Skeletal muscle tissue (tissue), 4 donors: ENCODE measurements around the gene C2CD3. TPM values are rescaled to one million over a fixed set of nuclear protein-coding genes. Genes with fewer than 3 reads are reported as not detected.
"Not testable (repeated sequence)": the region's sequence is repeated elsewhere in the genome, so short reads cannot be mapped to it uniquely, and the experiment has no call there.

ENCODE experiments used
- H3K27ac ChIP-seq: one replicate; pipeline ENCODE4 v1.7.0; 2013; ENCODE audit warnings: mild to moderate bottlenecking, low read depth, low read length, inconsistent platforms
- H3K27me3 ChIP-seq, 3 donors: one replicate each; pipeline ENCODE4 v1.7.0; 2013; ENCODE audit warnings: low read length in 3 of 3; ENCODE audit not compliant: control insufficient read depth in 3 of 3, insufficient read depth in 3 of 3
- H3K36me3 ChIP-seq, 3 donors: one replicate each; pipeline ENCODE4 v1.7.0; 2013; ENCODE audit warnings: low read length in 3 of 3; ENCODE audit not compliant: control insufficient read depth in 3 of 3, insufficient read depth in 3 of 3
- H3K4me1 ChIP-seq, 3 donors: one replicate each; pipeline ENCODE4 v1.7.0; 2013; ENCODE audit warnings: low read length in 3 of 3, mild to moderate bottlenecking in 3 of 3; ENCODE audit not compliant: control insufficient read depth in 3 of 3, insufficient read depth in 3 of 3
- H3K4me3 ChIP-seq, 3 donors: one replicate each; pipeline ENCODE4 v1.7.0; 2013; ENCODE audit warnings: low read length in 3 of 3
- H3K9ac ChIP-seq, 3 donors: one replicate each; pipeline ENCODE4 v1.7.0; 2013; ENCODE audit warnings: low read length in 3 of 3, mild to moderate bottlenecking in 3 of 3, moderate library complexity in 2 of 3, low read depth in 1 of 3
- H3K9me3 ChIP-seq, 3 donors: one replicate each; pipeline ENCODE4 v1.7.0; 2013; ENCODE audit warnings: low read length in 3 of 3; ENCODE audit not compliant: control insufficient read depth in 3 of 3
- total RNA-seq: library from RNA; depleted of rRNA; stranded (reverse); fragments of >200 nt; gene quantifications from one replicate; pipeline ENCODE4 v1.2.3, GENCODE V29; 2014
- donor health status: Osteomylitis.

The C2CD3 gene
- total RNA-seq, 1 donor from 2014 or later: 13.6 TPM

DNA sequence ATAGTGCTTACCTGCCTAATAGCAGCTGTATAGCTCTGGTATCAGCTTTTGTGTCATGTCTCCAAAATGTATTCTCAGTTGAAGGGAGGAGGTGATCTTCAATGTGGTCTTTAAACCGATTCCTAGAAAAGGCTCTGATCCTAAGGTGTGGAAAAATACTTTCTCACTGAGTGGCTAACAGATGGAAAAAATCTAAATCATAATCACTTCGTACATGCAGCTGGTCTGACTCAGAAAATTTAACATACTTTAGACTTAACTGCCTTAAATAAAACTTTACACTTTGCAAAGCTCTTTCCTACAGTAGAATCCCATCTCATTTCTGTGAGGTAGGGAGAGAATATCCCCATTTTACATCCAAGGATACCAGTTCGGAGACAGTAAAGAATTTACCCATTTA lies 38.0 kb downstream of the C2CD3 start:
- no peak overlapping the region for H3K4me3 ChIP-seq
- H3K4me1 ChIP-seq: peaks cover 0 to 3% (median under 1%) of the 10 kb centered on the region in 3 donors
- H3K9me3 ChIP-seq: no peaks in the 10 kb centered on the region
- no peaks in the 10 kb centered on the region for H3K27me3 ChIP-seq
- peaks cover 0 to 24% (median 3%) of the 10 kb centered on the region in 3 donors for H3K36me3 ChIP-seq
- no peak overlapping the region for H3K27ac ChIP-seq
- H3K9ac ChIP-seq: no peak overlapping the region

DNA sequence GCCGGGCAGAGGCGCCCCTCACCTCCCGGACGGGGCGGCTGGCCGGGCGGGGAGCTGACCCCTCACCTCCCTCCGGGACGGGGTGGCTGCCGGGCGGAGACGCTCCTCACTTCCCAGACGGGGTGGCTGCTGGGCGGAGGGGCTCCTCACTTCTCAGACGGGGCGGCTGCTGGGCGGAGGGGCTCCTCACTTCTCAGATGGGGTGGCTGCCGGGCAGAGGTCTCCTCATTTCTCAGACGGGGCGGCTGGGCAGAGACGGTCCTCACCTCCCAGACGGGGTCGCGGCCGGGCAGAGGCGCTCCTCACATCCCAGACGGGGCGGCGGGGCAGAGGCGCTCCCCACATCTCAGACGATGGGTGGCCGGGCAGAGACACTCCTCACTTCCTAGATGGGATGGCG lies 41.7 kb downstream of the C2CD3 start:
- H3K4me3 ChIP-seq, H3K27ac ChIP-seq, H3K9me3 ChIP-seq, H3K4me1 ChIP-seq, H3K9ac ChIP-seq, H3K27me3 ChIP-seq: not testable (repeated sequence)
- peaks cover 0 to 18% (median 3%) of the 10 kb centered on the region in 3 donors for H3K36me3 ChIP-seq

- H3K27me3 ChIP-seq: no peaks in the 10 kb centered on the region
- H3K4me3 ChIP-seq: no peak overlapping the region
- no peaks in the 10 kb centered on the region for H3K4me1 ChIP-seq
- peaks cover 0 to 6% (median 0%) of the 10 kb centered on the region in 3 donors for H3K36me3 ChIP-seq
- no peak overlapping the region for H3K9ac ChIP-seq
- H3K9me3 ChIP-seq: no peaks in the 10 kb centered on the region
- H3K27ac ChIP-seq: no peak overlapping the region
These were observed 47.8 kb downstream of the C2CD3 start for GRCh38 chr11:74123008-74123448.

DNA sequence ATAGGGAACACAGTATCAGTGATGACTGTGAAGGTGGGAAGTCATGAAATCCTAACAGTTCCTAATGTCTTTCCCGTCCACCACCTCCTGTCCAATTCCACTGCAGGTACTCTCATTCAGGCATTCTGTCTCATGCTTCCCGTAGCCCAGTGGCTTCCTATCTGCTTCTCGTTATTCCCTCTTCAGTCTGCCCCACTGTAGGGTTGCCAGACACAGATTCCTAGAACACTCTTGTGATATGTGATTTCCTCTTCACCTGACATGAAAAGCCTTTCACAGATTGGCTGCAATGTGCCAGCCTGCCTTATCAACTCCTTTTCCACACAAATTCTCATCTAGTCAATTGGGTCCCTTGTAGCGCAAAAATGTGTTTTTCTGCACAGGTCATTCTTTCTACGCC lies 49.0 kb downstream of the C2CD3 start:
- Histone ChIP-seq H3K9me3 (no peaks in the 10 kb centered on the region), H3K4me3 (no peak overlapping the region), H3K36me3 (peaks cover 0 to 10% (median 0%) of the 10 kb centered on the region in 3 donors), H3K4me1 (no peaks in the 10 kb centered on the region), H3K9ac (no peak overlapping the region), H3K27me3 (no peaks in the 10 kb centered on the region), H3K27ac (no peak overlapping the region)

- H3K9ac ChIP-seq, H3K27me3 ChIP-seq, H3K9me3 ChIP-seq, H3K4me3 ChIP-seq, H3K27ac ChIP-seq, H3K4me1 ChIP-seq, H3K36me3 ChIP-seq: not testable (repeated sequence)
These were observed 50.4 kb downstream of the C2CD3 start for GRCh38 chr11:74120260-74121035.

DNA sequence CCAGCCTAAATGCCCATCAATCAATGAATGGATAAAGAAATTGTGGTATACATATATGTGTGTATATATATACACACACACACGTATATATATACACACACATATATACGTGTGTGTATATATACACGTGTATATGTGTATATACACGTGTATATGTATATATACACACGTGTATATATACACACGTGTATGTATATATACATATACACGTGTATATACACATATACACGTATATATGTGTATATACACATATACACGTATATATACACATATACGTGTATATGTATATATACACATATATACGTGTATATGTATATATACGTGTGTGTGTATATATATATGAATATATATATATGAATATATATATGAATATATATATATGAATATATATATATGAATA lies 54.1 kb downstream of the C2CD3 start:
- Histone ChIP-seq H3K36me3 (peaks cover 7 to 17% (median 9%) of the 10 kb centered on the region in 3 donors), H3K27me3 (no peaks in the 10 kb centered on the region), H3K4me3 (no peak overlapping the region), H3K9ac (no peak overlapping the region), H3K9me3 (no peaks in the 10 kb centered on the region), H3K4me1 (no peaks in the 10 kb centered on the region), H3K27ac (no peak overlapping the region)

DNA sequence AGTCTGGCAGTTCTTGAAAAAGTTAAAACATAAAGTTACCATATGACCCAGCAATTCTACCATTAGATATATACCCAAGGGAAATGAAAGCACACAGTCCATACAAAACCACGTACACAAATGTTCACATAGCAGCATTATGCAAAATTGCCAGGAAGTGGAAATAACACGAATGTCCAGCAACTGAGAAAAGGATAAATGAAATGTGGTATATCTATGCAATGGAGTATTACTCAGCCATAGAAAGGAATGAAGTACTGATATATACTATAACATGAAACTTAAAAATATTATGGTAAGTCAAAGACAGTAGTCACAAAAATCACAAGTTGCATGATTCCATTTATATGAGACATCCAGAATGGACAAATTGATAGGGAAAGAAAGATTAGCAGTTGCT lies 57.9 kb downstream of the C2CD3 start:
- Histone ChIP-seq H3K27me3 (no peaks in the 10 kb centered on the region), H3K9me3 (no peaks in the 10 kb centered on the region), H3K36me3 (peaks cover 7 to 18% (median 9%) of the 10 kb centered on the region in 3 donors), H3K4me3 (no peak overlapping the region), H3K9ac (no peak overlapping the region), H3K27ac (no peak overlapping the region), H3K4me1 (no peaks in the 10 kb centered on the region)

DNA sequence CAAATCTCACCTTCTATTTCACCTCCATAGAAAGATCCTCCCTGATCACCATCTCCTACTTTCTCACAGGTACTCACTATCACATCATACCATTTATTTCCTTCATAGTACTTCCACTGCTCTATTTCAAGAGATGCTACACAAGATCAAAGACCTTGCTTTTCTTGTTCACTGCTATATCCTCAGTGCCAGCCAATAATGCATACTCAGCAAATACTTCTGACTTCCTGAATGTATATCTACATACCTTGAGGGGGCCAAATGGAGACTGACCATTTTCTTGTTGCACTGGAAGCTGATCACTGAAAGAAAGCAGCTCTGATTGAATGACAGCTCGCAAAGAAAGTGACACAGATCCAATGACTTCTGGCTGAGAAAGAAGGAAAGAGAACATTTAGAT lies 64.7 kb downstream of the C2CD3 start:
- no peaks in the 10 kb centered on the region for H3K9me3 ChIP-seq
- H3K27me3 ChIP-seq: no peaks in the 10 kb centered on the region
- no peak overlapping the region for H3K4me3 ChIP-seq
- H3K27ac ChIP-seq: no peak overlapping the region
- peaks cover 9 to 27% (median 26%) of the 10 kb centered on the region in 3 donors for H3K36me3 ChIP-seq
- H3K4me1 ChIP-seq: no peaks in the 10 kb centered on the region
- no peak overlapping the region for H3K9ac ChIP-seq

GRCh38 chr11:74102321-74102720 lies 68.5 kb downstream of the C2CD3 start:
- Histone ChIP-seq H3K9me3 (no peaks in the 10 kb centered on the region), H3K27ac (no peak overlapping the region), H3K4me1 (no peaks in the 10 kb centered on the region), H3K27me3 (no peaks in the 10 kb centered on the region), H3K4me3 (no peak overlapping the region), H3K36me3 (peaks cover 13 to 39% (median 29%) of the 10 kb centered on the region in 3 donors), H3K9ac (no peak overlapping the region)

DNA sequence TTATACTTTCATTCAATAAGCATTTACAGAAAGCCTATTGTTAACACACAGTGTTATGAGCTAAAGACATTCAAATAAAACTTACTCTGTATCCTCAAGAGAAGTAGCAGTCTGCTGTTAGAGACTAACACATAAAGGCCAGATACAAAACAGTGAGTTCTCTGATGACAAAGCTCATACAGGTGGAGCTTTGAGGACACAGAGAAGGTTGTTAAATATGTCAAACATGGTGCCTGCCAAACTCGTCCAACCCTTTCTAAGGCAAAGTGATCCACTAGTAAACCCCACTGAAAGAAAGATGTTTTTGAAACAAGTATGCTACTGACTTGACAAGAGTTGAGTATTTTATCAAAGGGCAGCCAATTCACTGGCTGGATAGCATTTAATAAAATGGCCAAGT lies 70.1 kb downstream of the C2CD3 start:
- no peaks in the 10 kb centered on the region for H3K4me1 ChIP-seq
- H3K27me3 ChIP-seq: no peaks in the 10 kb centered on the region
- H3K9ac ChIP-seq: no peak overlapping the region
- peaks cover 13 to 33% (median 24%) of the 10 kb centered on the region in 3 donors for H3K36me3 ChIP-seq
- H3K9me3 ChIP-seq: no peaks in the 10 kb centered on the region
- H3K4me3 ChIP-seq: no peak overlapping the region
- no peak overlapping the region for H3K27ac ChIP-seq
